ENCODE measurements around the gene FADS2. TPM values are rescaled to one million over a fixed set of nuclear protein-coding genes. Genes with fewer than 3 reads are reported as not detected.

FADS2 gene
- total and polyA plus RNA-seq, 5 donors from 2014 or later, result 0.23 to 19.7 (median 7.1) TPM; not detected in 1

- Histone ChIP-seq H3K4me3 (ENCODE audit: low read depth, low read length) (no peak overlapping the region), H3K4me1 (ENCODE audit: control insufficient read depth, insufficient read depth, low read length, poor library complexity, severe bottlenecking) (no peaks in the 10 kb centered on the region), H3K27ac (ENCODE audit: insufficient read depth, low read length, poor library complexity, severe bottlenecking) (no peak overlapping the region), H3K36me3 (ENCODE audit: control insufficient read depth, insufficient read depth, low read length) (no peaks in the 10 kb centered on the region), H3K27me3 (ENCODE audit: control insufficient read depth, insufficient read depth, low read length) (no peaks in the 10 kb centered on the region), H3K9me3 (ENCODE audit: control insufficient read depth in 2 of 2, low read length in 2 of 2) (no peaks in the 10 kb centered on the region)
- Mint-ChIP-seq H3K4me1 (no peaks in the 10 kb centered on the region), H3K4me3 (no peak overlapping the region), H3K27ac (no peak overlapping the region), H3K27me3 (no peaks in the 10 kb centered on the region), H3K9me3 (no peaks in the 10 kb centered on the region), H3K36me3 (no peaks in the 10 kb centered on the region)
- no peak for ATAC-seq (ENCODE audit: low read depth in 2 of 2)
- no peak for DNase-seq
Observed at GRCh38 chr11:61854966-61855714, 27.0 kb downstream of the FADS2 start.

- Histone ChIP-seq H3K27me3 (ENCODE audit: control insufficient read depth, insufficient read depth, low read length) (no peaks in the 10 kb centered on the region), H3K4me3 (ENCODE audit: low read depth, low read length) (no peak overlapping the region), H3K9me3 (ENCODE audit: control insufficient read depth in 2 of 2, low read length in 2 of 2) (no peaks in the 10 kb centered on the region), H3K36me3 (ENCODE audit: control insufficient read depth, insufficient read depth, low read length) (no peaks in the 10 kb centered on the region), H3K27ac (ENCODE audit: insufficient read depth, low read length, poor library complexity, severe bottlenecking) (no peak overlapping the region), H3K4me1 (ENCODE audit: control insufficient read depth, insufficient read depth, low read length, poor library complexity, severe bottlenecking) (no peaks in the 10 kb centered on the region)
- no peak for DNase-seq
- no peak overlapping the region for H3K27ac Mint-ChIP-seq
- H3K36me3 Mint-ChIP-seq, result no peaks in the 10 kb centered on the region
- H3K4me3 Mint-ChIP-seq, result no peak overlapping the region
- no peak for ATAC-seq (ENCODE audit: low read depth in 2 of 2)
- no peaks in the 10 kb centered on the region for H3K27me3 Mint-ChIP-seq
- H3K9me3 Mint-ChIP-seq, result no peaks in the 10 kb centered on the region
- no peaks in the 10 kb centered on the region for H3K4me1 Mint-ChIP-seq
Observed at GRCh38 chr11:61855939-61856680, 28.0 kb downstream of the FADS2 start.

- Mint-ChIP-seq H3K4me3 (no peak overlapping the region), H3K36me3 (no peaks in the 10 kb centered on the region), H3K9me3 (no peaks in the 10 kb centered on the region), H3K4me1 (no peaks in the 10 kb centered on the region), H3K27me3 (no peaks in the 10 kb centered on the region), H3K27ac (peak overlapping the region in 1 of 3 donors; percentile 74)
- no peak for ATAC-seq (ENCODE audit: low read depth in 2 of 2)
- H3K27ac ChIP-seq (ENCODE audit: insufficient read depth, low read length, poor library complexity, severe bottlenecking), result no peak overlapping the region
- no peaks in the 10 kb centered on the region for H3K4me1 ChIP-seq (ENCODE audit: control insufficient read depth, insufficient read depth, low read length, poor library complexity, severe bottlenecking)
- H3K9me3 ChIP-seq (ENCODE audit: control insufficient read depth in 2 of 2, low read length in 2 of 2), result no peaks in the 10 kb centered on the region
- no peak for DNase-seq
- H3K36me3 ChIP-seq (ENCODE audit: control insufficient read depth, insufficient read depth, low read length), result no peaks in the 10 kb centered on the region
- no peak overlapping the region for H3K4me3 ChIP-seq (ENCODE audit: low read depth, low read length)
- H3K27me3 ChIP-seq (ENCODE audit: control insufficient read depth, insufficient read depth, low read length), result no peaks in the 10 kb centered on the region
Observed at GRCh38 chr11:61860054-61860903, 32.2 kb downstream of the FADS2 start.

GRCh38 chr11:61861634-61862033, 33.5 kb downstream of the FADS2 start:
- DNase-seq (no peak), ATAC-seq (ENCODE audit: low read depth in 2 of 2) (no peak)
- Mint-ChIP-seq H3K9me3 (no peaks in the 10 kb centered on the region), H3K27me3 (no peaks in the 10 kb centered on the region), H3K36me3 (no peaks in the 10 kb centered on the region), H3K4me1 (no peaks in the 10 kb centered on the region), H3K27ac (no peak overlapping the region), H3K4me3 (no peak overlapping the region)
- Histone ChIP-seq H3K4me3 (ENCODE audit: low read depth, low read length) (no peak overlapping the region), H3K27me3 (ENCODE audit: control insufficient read depth, insufficient read depth, low read length) (no peaks in the 10 kb centered on the region), H3K4me1 (ENCODE audit: control insufficient read depth, insufficient read depth, low read length, poor library complexity, severe bottlenecking) (no peaks in the 10 kb centered on the region), H3K9me3 (ENCODE audit: control insufficient read depth in 2 of 2, low read length in 2 of 2) (no peaks in the 10 kb centered on the region), H3K36me3 (ENCODE audit: control insufficient read depth, insufficient read depth, low read length) (no peaks in the 10 kb centered on the region), H3K27ac (ENCODE audit: insufficient read depth, low read length, poor library complexity, severe bottlenecking) (no peak overlapping the region)

GRCh38 chr11:61862714-61863547, 34.8 kb downstream of the FADS2 start:
- H3K4me3 Mint-ChIP-seq, result no peak overlapping the region
- Histone ChIP-seq H3K4me1 (ENCODE audit: control insufficient read depth, insufficient read depth, low read length, poor library complexity, severe bottlenecking) (no peaks in the 10 kb centered on the region), H3K4me3 (ENCODE audit: low read depth, low read length) (no peak overlapping the region), H3K9me3 (ENCODE audit: control insufficient read depth in 2 of 2, low read length in 2 of 2) (no peaks in the 10 kb centered on the region), H3K27me3 (ENCODE audit: control insufficient read depth, insufficient read depth, low read length) (no peaks in the 10 kb centered on the region), H3K36me3 (ENCODE audit: control insufficient read depth, insufficient read depth, low read length) (no peaks in the 10 kb centered on the region), H3K27ac (ENCODE audit: insufficient read depth, low read length, poor library complexity, severe bottlenecking) (no peak overlapping the region)
- H3K27ac Mint-ChIP-seq, result no peak overlapping the region
- H3K9me3 Mint-ChIP-seq, result no peaks in the 10 kb centered on the region
- no peaks in the 10 kb centered on the region for H3K27me3 Mint-ChIP-seq
- H3K36me3 Mint-ChIP-seq, result no peaks in the 10 kb centered on the region
- DNase-seq (no peak), ATAC-seq (ENCODE audit: low read depth in 2 of 2) (no peak)
- H3K4me1 Mint-ChIP-seq, result no peaks in the 10 kb centered on the region

GRCh38 chr11:61863548-61864081, 35.5 kb downstream of the FADS2 start:
- no peak overlapping the region for H3K4me3 Mint-ChIP-seq
- no peaks in the 10 kb centered on the region for H3K36me3 Mint-ChIP-seq
- Histone ChIP-seq H3K27me3 (ENCODE audit: control insufficient read depth, insufficient read depth, low read length) (no peaks in the 10 kb centered on the region), H3K9me3 (ENCODE audit: control insufficient read depth in 2 of 2, low read length in 2 of 2) (no peaks in the 10 kb centered on the region), H3K27ac (ENCODE audit: insufficient read depth, low read length, poor library complexity, severe bottlenecking) (no peak overlapping the region), H3K4me3 (ENCODE audit: low read depth, low read length) (no peak overlapping the region), H3K36me3 (ENCODE audit: control insufficient read depth, insufficient read depth, low read length) (no peaks in the 10 kb centered on the region), H3K4me1 (ENCODE audit: control insufficient read depth, insufficient read depth, low read length, poor library complexity, severe bottlenecking) (no peaks in the 10 kb centered on the region)
- no peak for DNase-seq
- no peaks in the 10 kb centered on the region for H3K4me1 Mint-ChIP-seq
- no peaks in the 10 kb centered on the region for H3K27me3 Mint-ChIP-seq
- no peak for ATAC-seq (ENCODE audit: low read depth in 2 of 2)
- H3K9me3 Mint-ChIP-seq, result no peaks in the 10 kb centered on the region
- no peak overlapping the region for H3K27ac Mint-ChIP-seq

All from CD4-positive, CD25-positive, alpha-beta regulatory T cell (primary cell).